Adrenal gland (tissue), 12 donors: Measurements from ENCODE around the gene DCC. TPM values are rescaled to one million over a fixed set of nuclear protein-coding genes. Genes with fewer than 3 reads are reported as not detected.

ENCODE experiments used
- DNase-seq, 7 donors: peaks; one replicate each; pipeline ENCODE4 v3.0.0-alpha.2; 2019 to 2020
- H3K27ac ChIP-seq, 5 donors: fragments of 200-600 bp; sonication (generic) in 4 of 5; 1 replicate in 3 of 5; 2 replicates in 2 of 5; pipeline versions ENCODE4 v1.5.1 to v1.8.0; 2016 to 2020; ENCODE audit warnings: mild to moderate bottlenecking in 1 of 5
- H3K27me3 ChIP-seq: fragments of 200-600 bp; 2 replicates; pipeline ENCODE4 v1.8.0; 2021
- H3K36me3 ChIP-seq, 2 donors: fragments of 200-600 bp; replicated peaks in 1 of 2; 1 replicate in 1 of 2; 2 replicates in 1 of 2; pipeline versions ENCODE4 v1.5.1 to v1.8.0; 2018 to 2022
- H3K4me1 ChIP-seq, 2 donors: fragments of 200-600 bp; replicated peaks in 1 of 2; 1 replicate in 1 of 2; 2 replicates in 1 of 2; pipeline versions ENCODE4 v1.5.1 to v1.8.0; 2018 to 2021
- H3K4me3 ChIP-seq, 4 donors: fragments of 200-600 bp; sonication (generic) in 3 of 4; one replicate each; pipeline ENCODE4 v1.5.1; 2016 to 2018
- H3K9me3 ChIP-seq, 3 donors: fragments of 200-600 bp; sonication (generic) in 1 of 3; replicated peaks in 1 of 3; 1 replicate in 2 of 3; 2 replicates in 1 of 3; pipeline versions ENCODE4 v1.5.1 to v1.8.0; 2016 to 2021
- CTCF ChIP-seq, 6 experiments: fragments of 450-650 bp in 4 of 6; fragments of 200-600 bp in 2 of 6; sonication (generic) in 1 of 6; IDR thresholded peaks; 1 replicate in 5 of 6; 2 replicates in 1 of 6; pipeline versions ENCODE4 v1.5.1 to v1.8.0; 2016 to 2021; ENCODE audit warnings: antibody characterized with exemption in 6 of 6, mild to moderate bottlenecking in 2 of 6, moderate library complexity in 1 of 6
- POLR2A ChIP-seq, 2 donors: fragments of 450-650 bp; IDR thresholded peaks; one replicate each; pipeline ENCODE4 v1.6.1; 2017; ENCODE audit warnings: antibody characterized with exemption in 2 of 2, mild to moderate bottlenecking in 2 of 2, moderate library complexity in 1 of 2
- WGBS, 4 donors: extraction: QIAGEN DNeasy Blood & Tissue Kit in 2 of 4; methylation state at CpG; one replicate each; pipeline versions ENCODE4 v1.1.5 to v1.1.7; 2013 to 2017; 5-methylcytosine and 5-hydroxymethylcytosine counted together
- intact Hi-C, 2 donors: fragments of 100-400 bp; cut with DNase I; formaldehyde crosslinking; loops; one replicate each; pipeline versions ENCODE4 v1.14.1 to v1.15.0; 2022 to 2023
- polyA plus RNA-seq, 3 donors: library from polyadenylated mRNA; stranded (reverse); fragments of 200-250 nt in 2 of 3; fragments of 350-450 nt in 1 of 3; fragmentation: Illumina TruSeq in 1 of 3; extraction: RNeasy Lipid Tissue Mini Kit (QIAGEN cat#74804) in 1 of 3; gene quantifications; one replicate each; pipeline ENCODE4 v1.2.3, GENCODE V29; 2013 to 2014
- total RNA-seq, 9 donors: library from RNA; depleted of rRNA in 4 of 9; stranded (reverse); fragments of >200 nt in 4 of 9; fragments of 120-200 nt in 1 of 9; fragmentation: NEBNext Ultra II Directional in 1 of 9; extraction: Animal tissue kit (Norgen Biotek cat#: 25700) in 1 of 9; gene quantifications; one replicate each; pipeline versions ENCODE4 v1.1.0 to v1.2.4, GENCODE V29; 2013 to 2023
- donor health status: healthy with polysubstance abuse.
- donor health status: Bipolar disorder and iron deficiency.
- donor health status: DM: yes; HTN: yes; CAD: no.
- donor health status: DM: no; HTN: no; CAD: no.
- donor health status: DM: no; HTN: no; CAD: no.
- donor health status: DM: yes; HTN: yes; CAD: no.

DCC gene
- total and polyA plus RNA-seq, 12 donors, result 0.33 to 3.5 (median 1.1) TPM; not detected in 1

DNA sequence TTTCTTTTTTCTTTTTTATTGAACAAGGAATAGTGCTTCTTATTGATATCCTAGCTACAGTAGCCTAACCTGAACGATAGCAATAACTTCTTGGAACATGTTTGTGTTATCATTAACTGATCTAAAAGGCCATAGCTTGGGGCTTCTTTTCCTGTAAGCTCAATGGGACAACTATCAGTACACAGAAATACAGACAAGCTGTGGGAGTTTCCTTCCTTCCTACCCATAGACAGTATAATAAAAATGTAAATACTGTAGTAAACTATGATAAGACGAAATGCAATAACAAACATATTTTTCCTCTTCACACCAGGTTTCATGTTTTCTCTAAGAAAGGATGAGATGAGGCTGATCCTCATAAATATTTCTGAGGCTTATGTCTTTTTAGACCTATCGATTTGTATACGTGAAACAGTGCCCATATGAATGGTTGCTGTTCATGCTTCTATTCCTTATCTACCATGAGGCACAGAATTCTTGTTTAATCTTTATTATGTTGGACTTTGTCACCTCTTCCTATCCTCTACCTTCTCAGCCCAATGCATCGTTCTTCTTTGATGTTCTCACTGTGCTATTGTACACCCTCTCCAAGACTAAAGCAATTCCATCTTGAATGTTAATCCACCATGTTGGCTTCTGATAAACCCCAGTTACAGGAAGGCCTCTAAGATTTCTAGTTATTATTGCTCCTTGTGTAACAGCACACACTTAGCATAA lies 361.4 kb downstream of the DCC start:
- WGBS, 4 donors, result 69 to 76% (median 69%) methylated on average over 5 of the region's 5 CpGs
- Histone ChIP-seq H3K9me3 (no peaks in the 10 kb centered on the region), H3K4me3 (no peak overlapping the region), H3K27me3 (no peaks in the 10 kb centered on the region), H3K36me3 (no peaks in the 10 kb centered on the region), H3K4me1 (no peaks in the 10 kb centered on the region), H3K27ac (no peak overlapping the region)
- no peak for DNase-seq
- intact Hi-C loops, result no loop called here
- TF ChIP-seq CTCF (IDR thresholded peaks at IDR 0.05) (no peak), POLR2A (IDR thresholded peaks at IDR 0.05) (no peak)

DNA sequence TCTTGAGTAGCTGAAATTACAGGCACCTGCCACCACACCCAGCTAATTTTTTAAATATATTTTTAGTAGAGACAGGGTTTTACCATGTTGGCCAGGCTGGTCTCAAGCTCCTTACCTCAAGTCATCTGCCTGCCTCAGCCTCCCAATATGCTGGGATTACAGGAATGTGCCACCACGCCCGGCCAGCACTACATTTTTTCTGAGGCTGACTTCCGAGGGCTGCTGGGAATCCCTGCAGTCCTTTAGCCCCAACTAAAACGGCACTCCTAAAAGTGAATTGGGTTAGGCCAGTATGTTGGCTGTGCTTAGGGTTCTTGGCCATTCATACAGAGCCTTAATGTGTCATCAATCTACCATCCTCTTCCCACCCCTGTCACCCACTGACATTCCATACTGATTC lies 375.4 kb downstream of the DCC start:
- no peaks in the 10 kb centered on the region for H3K9me3 ChIP-seq
- intact Hi-C loops, result no loop called here
- H3K27ac ChIP-seq, result no peak overlapping the region
- no peak for TF ChIP-seq POLR2A (IDR thresholded peaks at IDR 0.05)
- no peak for TF ChIP-seq CTCF (IDR thresholded peaks at IDR 0.05)
- H3K27me3 ChIP-seq, result no peaks in the 10 kb centered on the region
- H3K4me3 ChIP-seq, result no peak overlapping the region
- H3K4me1 ChIP-seq, result no peaks in the 10 kb centered on the region
- WGBS, 4 donors, result 67 to 74% (median 70%) methylated on average over 4 of the region's 4 CpGs
- H3K36me3 ChIP-seq, result no peaks in the 10 kb centered on the region
- DNase-seq, result no peak

- no peaks in the 10 kb centered on the region for H3K27me3 ChIP-seq
- H3K4me3 ChIP-seq, result no peak overlapping the region
- H3K27ac ChIP-seq, result no peak overlapping the region
- intact Hi-C loops, result no loop called here
- TF ChIP-seq CTCF (IDR thresholded peaks at IDR 0.05), result no peak
- no peak for TF ChIP-seq POLR2A (IDR thresholded peaks at IDR 0.05)
- WGBS, 4 donors, result 66 to 77% (median 72%) methylated on average over 6 to 7 of the region's 7 CpGs
- DNase-seq, result no peak
- H3K4me1 ChIP-seq, result no peaks in the 10 kb centered on the region
- no peaks in the 10 kb centered on the region for H3K9me3 ChIP-seq
- H3K36me3 ChIP-seq, result no peaks in the 10 kb centered on the region
Measured at GRCh38 chr18:52715991-52716390, 376.0 kb downstream of the DCC start.

DNA sequence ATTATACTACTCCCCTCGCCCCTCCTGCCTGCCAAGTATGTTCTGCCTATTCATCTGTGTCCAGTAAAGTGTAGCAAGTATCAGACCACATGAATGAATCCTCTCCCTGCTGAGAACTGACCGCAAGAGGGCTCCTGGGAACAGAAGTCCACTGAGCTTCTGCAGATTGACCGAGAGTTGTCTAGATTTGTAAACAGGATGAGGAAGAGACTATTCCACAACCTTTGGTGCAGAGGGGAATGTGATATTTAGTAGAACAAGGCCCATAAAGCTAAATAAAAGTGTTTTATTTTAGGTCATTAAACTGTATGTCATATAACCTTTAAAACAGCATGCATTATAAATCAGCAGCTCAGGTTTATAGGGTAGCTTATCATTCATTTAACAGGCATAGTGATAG lies 377.0 kb downstream of the DCC start:
- H3K4me3 ChIP-seq, result no peak overlapping the region
- no peaks in the 10 kb centered on the region for H3K4me1 ChIP-seq
- H3K9me3 ChIP-seq, result no peaks in the 10 kb centered on the region
- intact Hi-C loops, result no loop called here
- no peaks in the 10 kb centered on the region for H3K36me3 ChIP-seq
- WGBS, 4 donors, result 17 to 32% (median 23%) methylated on average over 3 of the region's 3 CpGs
- TF ChIP-seq POLR2A (IDR thresholded peaks at IDR 0.05) (no peak), CTCF (IDR thresholded peaks at IDR 0.05) (peak in 3 of 6 experiments; percentile 33 to 39 (median 38))
- H3K27ac ChIP-seq, result no peak overlapping the region
- no peaks in the 10 kb centered on the region for H3K27me3 ChIP-seq
- DNase-seq, result peak; percentile 9 to 66 (median 15)
